Left ventricle myocardium inferior (tissue), 1 donor: ENCODE results near the gene FAM3B. TPM values are rescaled to one million over a fixed set of nuclear protein-coding genes. Genes with fewer than 3 reads are reported as not detected.

ENCODE experiments used
- DNase-seq: peaks from one replicate; pipeline ENCODE4 v3.0.0-alpha.2; 2020
- H3K27ac ChIP-seq: fragments of 200-600 bp; replicated peaks from 2 replicates; pipeline ENCODE4 v1.8.0; 2021
- H3K27me3 ChIP-seq: fragments of 200-600 bp; 2 replicates; pipeline ENCODE4 v1.8.0; 2021; ENCODE audit warnings: low read depth
- H3K36me3 ChIP-seq: fragments of 200-600 bp; 2 replicates; pipeline ENCODE4 v1.8.0; 2021
- H3K4me1 ChIP-seq: fragments of 200-600 bp; 2 replicates; pipeline ENCODE4 v1.8.0; 2021
- H3K4me3 ChIP-seq: fragments of 200-600 bp; 2 replicates; pipeline ENCODE4 v1.8.0; 2021; ENCODE audit warnings: mild to moderate bottlenecking, moderate library complexity
- H3K9me3 ChIP-seq: fragments of 200-600 bp; replicated peaks from 2 replicates; pipeline ENCODE4 v1.8.0; 2021
- CTCF ChIP-seq: fragments of 200-600 bp; IDR thresholded peaks from 2 replicates; pipeline ENCODE4 v1.8.0; 2021; ENCODE audit warnings: antibody characterized with exemption, mild to moderate bottlenecking, borderline replicate concordance
- intact Hi-C: fragments of 100-400 bp; cut with micrococcal nuclease; formaldehyde crosslinking; loops from one replicate; pipeline ENCODE4 v1.11.0; 2022
- total RNA-seq: library from RNA; stranded (reverse); fragmentation: NEBNext Ultra II Directional; extraction: Animal tissue kit (Norgen Biotek cat#: 25700); gene quantifications from one replicate; pipeline ENCODE4 v1.2.1, GENCODE V29; 2021
- donor health status: DM: no; HTN: yes; CAD: no; lungs with severe emphysema.

FAM3B gene
- total RNA-seq, 1 donor from 2014 or later: not detected

GRCh38 chr21:41368735-41369104 is 52.1 kb downstream of the FAM3B start:
- peaks cover 46% of the 10 kb centered on the region for H3K27me3 ChIP-seq
- peak overlapping the region; percentile 76 for H3K27ac ChIP-seq
- intact Hi-C loops: no loop called here
- no peak for TF ChIP-seq CTCF
- H3K36me3 ChIP-seq: no peaks in the 10 kb centered on the region
- H3K4me1 ChIP-seq: peaks cover 46% of the 10 kb centered on the region
- DNase-seq: no peak
- H3K4me3 ChIP-seq: peak overlapping the region; percentile 64
- no peaks in the 10 kb centered on the region for H3K9me3 ChIP-seq

GRCh38 chr21:41369105-41369919 is 52.7 kb downstream of the FAM3B start:
- peak; percentile 49 for DNase-seq
- Histone ChIP-seq H3K27ac (peak overlapping the region; percentile 76), H3K4me3 (peak overlapping the region; percentile 64), H3K27me3 (peaks cover 40% of the 10 kb centered on the region), H3K36me3 (no peaks in the 10 kb centered on the region), H3K9me3 (no peaks in the 10 kb centered on the region), H3K4me1 (peaks cover 40% of the 10 kb centered on the region)
- intact Hi-C loops: no loop called here
- TF ChIP-seq CTCF: no peak

- Histone ChIP-seq H3K4me1 (peaks cover 36% of the 10 kb centered on the region), H3K36me3 (no peaks in the 10 kb centered on the region), H3K4me3 (peak overlapping the region; percentile 64), H3K27ac (peak overlapping the region; percentile 76), H3K9me3 (no peaks in the 10 kb centered on the region), H3K27me3 (peaks cover 34% of the 10 kb centered on the region)
- no peak for TF ChIP-seq CTCF
- peak; percentile 31 for DNase-seq
- intact Hi-C loops: no loop called here
These were observed 53.6 kb downstream of the FAM3B start for GRCh38 chr21:41369920-41370839.

- H3K4me3 ChIP-seq: no peak overlapping the region
- H3K4me1 ChIP-seq: peaks cover 36% of the 10 kb centered on the region
- H3K27ac ChIP-seq: peak overlapping the region; percentile 23
- no peak for DNase-seq
- H3K36me3 ChIP-seq: no peaks in the 10 kb centered on the region
- TF ChIP-seq CTCF: no peak
- H3K9me3 ChIP-seq: no peaks in the 10 kb centered on the region
- peaks cover 27% of the 10 kb centered on the region for H3K27me3 ChIP-seq
- intact Hi-C loops: no loop called here
These were observed 54.5 kb downstream of the FAM3B start for GRCh38 chr21:41370840-41371684.

- intact Hi-C loops: no loop called here
- no peaks in the 10 kb centered on the region for H3K36me3 ChIP-seq
- no peak overlapping the region for H3K27ac ChIP-seq
- no peak overlapping the region for H3K4me3 ChIP-seq
- peaks cover 36% of the 10 kb centered on the region for H3K4me1 ChIP-seq
- no peak for DNase-seq
- peaks cover 27% of the 10 kb centered on the region for H3K27me3 ChIP-seq
- H3K9me3 ChIP-seq: no peaks in the 10 kb centered on the region
- TF ChIP-seq CTCF: no peak
These were observed 55.1 kb downstream of the FAM3B start for GRCh38 chr21:41371685-41372030.
